SIG-M5 treated with dmso at 0.1 percent for 504 hours (cell line): Measurements from ENCODE around the gene ROBO2.

Experiments used
- DNase-seq: peaks from one replicate; lab custom pipeline; 2025; ENCODE audit not compliant: unreplicated experiment; lab: John Stamatoyannopoulos, UW

Gene ROBO2

DNA sequence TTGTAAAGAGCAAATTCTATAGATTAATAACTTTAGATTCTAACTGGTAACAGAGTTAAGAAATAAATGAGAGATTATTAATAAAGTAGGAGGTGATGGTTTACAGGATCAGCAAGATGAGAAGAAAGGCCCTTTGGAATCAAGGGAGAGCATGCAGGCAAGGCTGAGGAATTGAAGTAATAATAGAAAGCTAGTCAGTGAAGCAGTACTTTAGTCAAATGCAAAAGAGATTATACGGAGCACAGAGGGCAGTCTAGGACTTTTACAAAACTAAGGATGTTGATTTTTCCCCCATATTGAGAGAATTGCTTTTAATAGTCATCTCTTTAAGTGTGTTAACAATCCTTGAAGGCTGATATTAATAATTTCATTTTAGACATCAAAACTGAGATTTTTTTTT lies 146.4 kb downstream of the ROBO2 start:
- no peak for DNase-seq

- DNase-seq = peak; percentile 30
Observed at GRCh38 chr3:77186728-77187127, 146.8 kb downstream of the ROBO2 start.

GRCh38 chr3:77188210-77188609 lies 148.3 kb downstream of the ROBO2 start:
- DNase-seq = no peak

DNA sequence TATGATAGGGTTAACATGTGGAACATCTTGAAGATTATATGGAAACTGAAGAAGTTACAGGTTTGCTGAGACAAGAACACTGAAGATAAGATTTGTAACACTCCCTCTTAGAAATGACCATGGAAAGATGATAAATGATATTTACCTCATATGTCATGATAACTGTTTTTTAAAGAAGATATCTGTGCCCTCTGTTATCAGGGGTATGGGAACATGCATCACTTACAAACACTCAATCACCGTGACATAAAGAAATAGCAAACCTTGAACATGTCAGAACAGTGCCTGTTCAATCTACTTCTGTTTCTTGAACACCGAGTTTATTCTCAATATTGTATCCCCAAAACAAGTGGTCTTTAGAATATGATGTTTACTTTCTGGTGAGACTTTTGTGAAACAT lies 149.4 kb downstream of the ROBO2 start:
- no peak for DNase-seq

- DNase-seq = no peak
Observed at GRCh38 chr3:77189684-77190083, 149.8 kb downstream of the ROBO2 start.

- no peak for DNase-seq
Observed at GRCh38 chr3:77190374-77190773, 150.5 kb downstream of the ROBO2 start.

DNA sequence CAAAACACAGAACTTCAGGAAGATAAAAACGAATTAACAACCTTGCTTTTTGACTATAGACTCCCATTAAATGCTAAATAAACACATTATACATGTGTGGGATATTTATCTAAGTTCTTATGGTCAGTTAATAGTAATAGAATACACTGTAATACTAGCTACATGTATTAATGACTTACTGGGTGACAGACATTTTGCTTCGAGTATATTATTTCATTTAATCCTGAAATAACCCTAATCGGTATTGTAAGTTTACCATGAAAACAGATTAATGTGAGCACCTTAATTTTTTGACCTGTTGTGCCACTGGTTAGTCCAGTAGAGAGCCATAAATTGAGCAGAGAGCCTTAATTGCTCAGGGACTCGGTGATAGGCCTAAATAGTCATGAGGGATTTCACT lies 151.1 kb downstream of the ROBO2 start:
- DNase-seq = no peak

DNA sequence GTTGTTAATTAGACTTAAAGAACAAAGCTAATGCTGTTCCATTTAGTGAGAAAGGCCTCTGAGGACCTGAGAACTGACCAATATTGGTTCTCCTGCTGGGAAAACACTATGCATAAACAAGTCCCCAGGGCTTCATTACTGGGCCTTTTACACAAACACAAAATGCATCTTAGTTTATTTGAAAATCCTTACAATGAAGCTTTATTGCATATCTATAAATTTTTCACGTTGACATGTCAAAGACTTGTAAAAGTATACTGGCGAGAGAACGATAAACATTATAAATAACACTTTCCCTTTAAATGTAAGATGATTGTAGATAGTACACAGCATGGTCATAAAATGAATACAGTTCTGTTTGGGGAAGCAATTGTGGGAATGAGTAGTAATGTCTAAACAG lies 151.7 kb downstream of the ROBO2 start:
- DNase-seq = no peak

DNA sequence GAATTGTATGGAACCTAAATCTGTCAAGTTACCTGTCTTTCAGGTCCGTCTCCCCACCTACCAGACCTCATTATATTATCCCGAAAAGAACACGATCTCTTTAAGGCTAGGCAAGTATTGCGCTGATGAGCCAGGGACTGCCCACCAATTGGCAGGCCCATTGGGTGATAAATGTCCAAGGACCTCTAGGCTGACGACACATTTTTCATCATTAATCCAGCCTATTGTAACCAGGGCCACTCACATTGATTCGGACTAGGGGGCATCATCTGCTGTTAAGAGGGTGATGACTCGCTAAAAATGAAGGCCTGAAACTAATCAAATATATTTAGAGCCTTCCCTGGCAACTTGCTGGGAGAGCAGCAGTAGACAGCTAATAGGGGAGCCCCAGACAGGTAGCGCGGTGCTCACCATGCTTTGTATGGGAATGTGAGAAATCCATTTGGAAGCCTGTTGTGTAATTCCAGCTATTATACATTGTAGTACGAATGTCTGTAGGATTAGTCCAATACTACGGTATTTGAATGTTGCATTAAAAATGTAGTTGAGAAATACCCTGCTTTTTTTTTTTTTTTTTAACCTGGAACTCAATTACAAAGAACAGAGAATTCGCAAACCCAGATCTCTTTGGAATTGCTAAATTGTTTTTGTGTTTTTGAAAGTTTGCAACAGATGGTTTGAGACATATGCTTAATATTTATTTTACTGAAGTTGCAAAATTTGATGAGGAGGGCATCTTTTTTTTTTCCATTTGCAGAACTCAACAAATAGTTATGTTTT lies 156.1 kb downstream of the ROBO2 start:
- DNase-seq = no peak

GRCh38 chr3:77197408-77197807 lies 157.5 kb downstream of the ROBO2 start:
- DNase-seq = no peak

DNA sequence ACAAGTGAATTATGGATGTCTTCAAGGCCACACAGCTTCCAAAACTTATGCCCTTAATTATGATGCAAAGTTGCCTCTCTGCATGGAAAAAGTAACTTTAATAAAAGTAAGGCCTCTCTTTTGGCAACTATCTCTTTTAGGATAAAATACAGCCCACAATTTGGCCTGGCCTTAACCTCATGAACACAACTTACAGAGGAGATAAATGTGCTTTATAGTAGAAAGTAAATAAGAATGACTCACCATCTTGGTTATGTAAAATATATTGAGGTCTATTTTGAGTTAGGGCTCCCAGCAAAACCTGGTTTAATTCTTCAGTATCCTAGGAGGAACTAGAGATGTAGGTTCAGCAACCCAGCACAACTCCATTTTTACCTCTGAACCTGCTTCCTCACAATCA lies 164.0 kb downstream of the ROBO2 start:
- no peak for DNase-seq

DNA sequence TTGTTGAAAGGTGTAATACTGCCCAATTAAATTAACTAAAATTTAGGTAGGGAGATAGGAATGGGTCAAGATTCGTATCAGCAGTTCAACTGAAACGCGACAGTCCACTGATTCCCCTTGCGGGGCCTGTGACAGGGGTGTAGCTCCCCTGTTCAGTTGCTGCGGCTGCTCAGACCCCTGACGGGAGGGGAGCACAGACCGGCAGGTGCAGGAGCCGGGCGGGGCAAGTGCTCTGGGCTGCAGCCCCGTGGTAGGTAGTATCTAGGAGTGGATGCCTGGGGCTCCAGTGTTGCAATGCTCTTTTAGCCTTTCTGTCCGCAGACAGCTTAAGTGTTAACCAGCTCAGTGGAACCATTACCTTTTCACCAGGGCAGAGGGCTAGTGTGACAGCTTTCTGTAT lies 164.9 kb downstream of the ROBO2 start:
- no peak for DNase-seq

DNA sequence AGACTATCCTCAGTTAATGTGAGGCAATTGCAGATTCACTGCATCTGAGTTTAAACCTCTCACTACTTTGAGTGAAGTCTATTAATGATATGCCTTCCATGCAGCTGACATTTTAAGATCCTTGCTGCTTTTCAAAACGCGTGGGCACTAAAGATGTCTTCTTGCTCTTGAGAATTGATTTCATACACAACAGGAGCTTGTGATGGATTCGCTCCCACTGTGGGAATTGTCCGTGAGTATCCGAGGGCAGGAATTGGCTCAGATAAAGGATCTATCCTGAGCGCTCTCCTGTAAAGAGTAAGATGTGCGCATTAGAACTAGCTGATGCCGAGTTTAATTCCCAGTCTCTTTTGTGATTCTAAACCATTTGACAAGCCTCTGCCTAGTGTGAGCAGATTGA lies 167.9 kb downstream of the ROBO2 start:
- no peak for DNase-seq

DNA sequence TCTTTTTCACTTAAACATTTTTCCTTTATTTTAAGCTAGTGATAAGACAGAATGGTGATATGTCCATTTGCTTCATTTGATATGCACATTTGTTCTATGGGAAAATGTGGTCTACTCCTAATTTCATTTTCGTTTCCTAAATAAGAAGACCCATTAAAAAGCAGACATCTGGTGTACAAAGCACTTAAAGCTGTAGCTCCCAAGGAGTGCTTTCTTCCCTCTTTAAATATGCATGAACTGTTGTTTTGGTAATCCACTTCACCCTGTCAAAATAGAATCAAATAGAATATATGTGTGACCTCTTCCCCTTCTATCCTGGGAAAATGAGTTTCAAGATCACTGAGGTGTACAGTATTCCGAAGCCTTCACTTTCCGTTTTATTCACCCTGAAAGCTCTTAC lies 182.8 kb downstream of the ROBO2 start:
- no peak for DNase-seq

DNA sequence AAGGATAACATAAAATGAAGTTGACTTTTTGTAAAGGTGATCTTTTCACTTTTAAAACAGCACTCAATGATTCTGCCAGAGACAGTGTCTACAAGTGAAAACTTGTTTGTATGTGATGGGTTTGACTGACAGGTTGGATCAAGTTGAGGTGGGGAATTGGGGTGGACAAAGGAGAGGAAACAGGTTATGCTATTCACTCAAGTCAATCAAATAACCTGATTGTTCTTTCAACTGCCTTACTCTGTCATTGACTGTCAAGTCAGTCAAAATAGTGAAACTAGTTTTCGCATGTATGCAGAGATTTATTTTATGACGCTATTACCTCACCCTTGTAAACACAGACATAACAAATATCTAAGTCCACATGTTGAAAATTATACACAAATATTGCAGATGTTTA lies 187.7 kb downstream of the ROBO2 start:
- no peak for DNase-seq

DNA sequence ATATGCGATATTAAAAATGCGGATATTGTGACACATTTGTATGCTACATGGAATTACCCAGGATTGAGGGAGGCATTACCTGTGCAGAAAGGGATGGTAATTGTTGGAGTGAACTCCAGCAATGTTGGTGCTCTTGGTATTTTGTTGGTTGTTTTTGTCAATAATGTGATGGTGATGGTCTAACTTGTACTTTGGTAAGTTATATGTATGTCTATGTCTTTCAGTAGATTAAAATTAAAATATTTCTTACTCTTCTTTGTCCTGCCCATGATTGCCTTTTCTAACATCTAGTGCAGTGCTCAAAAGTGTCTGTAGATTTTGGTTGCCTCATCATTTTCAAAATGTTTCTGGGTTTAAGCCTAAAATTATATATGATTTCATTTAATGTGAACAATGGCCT lies 192.7 kb downstream of the ROBO2 start:
- DNase-seq = no peak

GRCh38 chr3:77234004-77234403 lies 194.1 kb downstream of the ROBO2 start:
- DNase-seq = no peak

- DNase-seq = no peak
Observed at GRCh38 chr3:77236118-77236517, 196.2 kb downstream of the ROBO2 start.

GRCh38 chr3:77240072-77240650 lies 200.3 kb downstream of the ROBO2 start:
- DNase-seq = no peak

GRCh38 chr3:77242371-77242770 lies 202.5 kb downstream of the ROBO2 start:
- DNase-seq = no peak

- DNase-seq = no peak
Observed at GRCh38 chr3:77244981-77245380, 205.1 kb downstream of the ROBO2 start.

DNA sequence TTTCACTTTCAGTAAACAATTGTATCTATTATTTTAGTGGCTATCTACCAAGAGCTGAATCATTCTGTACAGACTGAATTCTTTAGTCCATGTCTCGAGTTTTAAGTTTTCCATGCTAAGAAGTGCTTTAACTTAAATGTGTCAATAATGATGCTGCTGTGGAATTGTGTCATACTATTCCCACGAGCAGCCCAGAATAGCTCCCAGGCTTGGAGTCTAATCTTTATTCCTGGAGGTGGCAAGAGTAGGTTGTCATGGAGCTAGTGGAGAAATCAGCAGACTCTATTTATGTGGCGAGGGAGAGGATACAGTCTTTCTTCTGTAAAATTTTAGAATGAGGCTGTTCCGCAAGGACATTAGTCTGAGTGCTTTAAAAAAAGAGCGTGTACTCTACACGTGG lies 207.2 kb downstream of the ROBO2 start:
- DNase-seq = no peak

- no peak for DNase-seq
Observed at GRCh38 chr3:77247817-77248216, 207.9 kb downstream of the ROBO2 start.
